NCI-H128 (cell line): Measurements from ENCODE around the gene MTHFD2.

Experiments
- DNase-seq: peaks from one replicate; lab custom pipeline; 2025; ENCODE audit not compliant: unreplicated experiment; lab: John Stamatoyannopoulos, UW

MTHFD2 gene

DNA sequence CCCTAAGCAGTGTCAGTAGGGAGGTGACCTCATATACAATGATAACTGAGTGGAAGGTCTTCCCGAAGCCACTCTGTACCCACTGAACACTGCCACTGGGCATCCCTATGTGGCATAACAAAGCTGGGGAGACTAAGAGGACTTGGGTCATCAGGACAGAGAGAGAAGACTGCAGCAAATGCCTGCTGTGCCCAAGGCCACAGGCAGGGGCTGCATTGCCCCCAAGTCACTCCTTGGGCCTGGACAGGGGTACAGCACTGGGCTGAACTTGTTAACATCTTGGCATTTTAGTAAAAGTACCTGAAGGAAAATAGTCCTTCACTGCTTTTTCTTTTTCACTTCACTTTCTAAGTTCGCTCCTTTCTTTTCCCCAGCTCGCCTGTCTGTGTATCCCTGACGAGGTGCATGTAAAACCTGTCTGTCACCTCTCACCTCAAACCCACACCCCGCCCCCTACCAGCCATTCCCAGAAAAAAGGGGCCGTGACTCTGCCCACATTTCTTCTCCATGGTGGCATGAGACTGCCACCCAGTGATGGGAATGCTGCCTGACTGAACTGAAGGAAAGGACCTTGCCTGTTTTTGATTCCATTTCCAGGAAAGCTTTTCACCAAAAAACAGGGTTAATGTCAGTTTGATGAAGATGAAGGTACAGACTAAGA is 62.9 kb downstream of the MTHFD2 start:
- DNase-seq = peak; percentile 0

DNA sequence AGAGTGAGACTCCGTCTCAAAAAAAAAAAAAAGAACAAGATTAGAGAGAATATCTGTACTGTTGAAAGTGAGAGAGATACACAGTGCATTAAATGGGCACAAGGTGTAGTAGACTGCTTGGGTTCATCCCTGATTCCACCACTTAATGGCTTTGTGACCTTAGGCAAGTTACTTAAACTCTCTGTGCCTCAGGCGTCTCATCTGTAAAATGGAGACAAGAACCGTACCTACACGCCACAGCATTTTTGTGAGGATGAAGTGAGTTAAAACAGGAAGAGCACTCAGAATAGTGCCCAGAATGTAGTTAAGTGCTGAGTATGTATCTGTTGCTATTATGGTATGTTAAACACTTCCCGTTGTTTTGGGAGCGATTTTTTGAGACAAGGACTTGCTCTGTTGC is 64.3 kb downstream of the MTHFD2 start:
- DNase-seq = no peak

DNA sequence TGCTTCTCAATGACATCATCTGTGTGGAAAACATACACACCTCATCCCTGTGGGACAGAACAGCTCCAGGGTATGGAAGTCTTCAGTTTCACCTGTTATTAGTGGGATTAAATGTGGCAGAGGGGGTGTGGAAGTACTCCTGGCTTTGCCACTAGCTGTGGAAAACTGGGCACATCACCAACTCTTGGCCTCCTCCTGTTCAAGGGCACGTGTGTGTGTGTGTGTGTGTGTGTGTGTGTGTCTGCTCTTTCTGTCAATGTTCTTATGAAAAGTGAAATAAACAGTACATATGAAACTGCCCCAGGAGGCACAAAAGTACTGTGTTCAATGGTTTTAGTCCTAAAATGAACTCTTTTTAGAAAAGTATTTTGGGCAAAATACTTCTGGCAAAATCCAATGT is 65.9 kb downstream of the MTHFD2 start:
- DNase-seq = no peak

DNA sequence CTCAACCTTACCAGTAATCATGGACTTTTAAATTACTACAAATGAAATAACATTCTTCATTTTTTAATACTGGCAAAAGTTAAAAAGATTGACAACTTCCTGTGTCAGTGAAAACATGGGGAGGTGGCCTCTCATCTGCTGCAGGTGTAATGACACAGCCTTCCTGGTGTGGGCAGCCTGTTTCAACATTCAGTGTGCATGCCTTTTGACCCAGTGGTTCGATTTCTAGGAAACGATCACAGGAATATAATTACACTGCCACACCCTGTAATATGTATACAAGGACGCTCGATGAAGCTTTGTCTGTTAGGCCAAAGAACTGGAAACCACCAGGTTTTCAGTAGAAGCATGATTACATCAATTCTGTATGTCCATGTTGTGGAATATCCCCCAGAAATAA is 68.7 kb downstream of the MTHFD2 start:
- DNase-seq = no peak
